ENCODE results near the gene FILIP1L.

FILIP1L gene

DNA sequence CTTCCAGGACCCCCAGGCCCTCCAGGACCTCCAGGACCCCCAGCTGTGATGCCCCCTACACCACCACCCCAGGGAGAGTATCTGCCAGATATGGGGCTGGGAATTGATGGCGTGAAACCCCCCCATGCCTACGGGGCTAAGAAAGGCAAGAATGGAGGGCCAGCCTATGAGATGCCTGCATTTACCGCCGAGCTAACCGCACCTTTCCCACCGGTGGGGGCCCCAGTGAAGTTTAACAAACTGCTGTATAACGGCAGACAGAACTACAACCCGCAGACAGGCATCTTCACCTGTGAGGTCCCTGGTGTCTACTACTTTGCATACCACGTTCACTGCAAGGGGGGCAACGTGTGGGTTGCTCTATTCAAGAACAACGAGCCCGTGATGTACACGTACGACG lies 318.7 kb downstream of the FILIP1L start:
- DNase-seq (ENCODE audit: low read depth): no peak

DNA sequence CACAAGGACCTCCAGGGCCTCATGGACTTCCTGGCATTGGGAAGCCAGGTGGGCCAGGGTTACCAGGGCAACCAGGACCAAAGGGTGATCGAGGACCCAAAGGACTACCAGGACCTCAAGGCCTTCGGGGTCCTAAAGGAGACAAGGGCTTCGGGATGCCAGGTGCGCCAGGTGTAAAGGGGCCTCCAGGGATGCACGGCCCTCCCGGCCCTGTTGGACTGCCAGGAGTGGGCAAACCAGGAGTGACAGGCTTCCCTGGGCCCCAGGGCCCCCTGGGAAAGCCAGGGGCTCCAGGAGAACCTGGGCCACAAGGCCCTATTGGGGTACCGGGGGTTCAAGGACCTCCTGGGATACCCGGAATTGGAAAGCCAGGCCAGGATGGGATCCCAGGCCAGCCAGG lies 319.8 kb downstream of the FILIP1L start:
- no peak for DNase-seq (ENCODE audit: low read depth)

DNA sequence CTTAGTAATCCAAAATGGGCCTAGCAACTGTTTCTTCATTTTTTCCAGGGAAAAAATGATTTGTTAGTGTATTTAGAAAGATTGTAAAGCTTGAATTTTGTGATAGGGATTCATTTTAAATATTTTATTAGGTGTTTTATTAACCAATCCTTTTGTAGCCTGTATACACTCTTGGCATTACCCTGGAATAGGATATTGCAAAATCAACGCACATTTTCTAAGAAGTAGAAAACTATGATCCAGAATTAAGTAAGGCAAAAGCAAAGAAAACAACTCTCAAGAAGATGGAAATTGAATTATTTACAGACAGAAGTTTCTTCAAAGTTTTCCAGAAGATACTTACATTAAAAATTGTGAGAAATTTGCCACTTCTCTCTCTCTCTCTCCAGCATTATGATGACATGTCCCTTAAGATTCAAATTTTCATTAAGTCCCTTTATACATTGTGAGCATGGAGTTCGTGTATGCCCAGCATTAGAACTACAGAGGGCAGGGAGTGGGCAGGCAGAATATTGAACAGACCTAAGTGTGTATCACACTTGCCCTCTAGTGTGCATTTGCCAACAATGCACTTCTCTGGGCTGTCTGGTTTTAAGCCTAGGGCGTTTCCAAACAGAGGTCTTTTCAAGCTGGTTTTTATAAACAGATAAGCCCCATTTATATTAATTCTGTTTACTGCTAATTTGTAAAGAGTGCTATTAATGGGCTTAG lies 325.1 kb downstream of the FILIP1L start:
- no peak for DNase-seq (ENCODE audit: low read depth)

Data from activated T-cell treated with anti-CD3 and anti-CD28 coated beads for 48 hours (primary cell).